ENCODE measurements around the gene CALHM3.
"Not testable (repeated sequence)": the region's sequence is repeated elsewhere in the genome, so short reads cannot be mapped to it uniquely, and the experiment has no call there.

CALHM3 gene

GRCh38 chr10:103493916-103494877 lies 15.2 kb upstream of the CALHM3 start:
- no peak for FAIRE-seq
- TF ChIP-seq POLR2A (IDR thresholded peaks at IDR 0.05; ENCODE audit: low read depth, low read length), result no peak
- DNase-seq (ENCODE audit: insufficient read length, low spot score), result no peak

GRCh38 chr10:103493362-103493915 lies 14.4 kb upstream of the CALHM3 start, which contains the start of gene NEURL1:
Gene NEURL1, plus strand, starts transcription at chr10:103493705. Its CDS starts 683 bp downstream, at chr10:103494388.
- TF ChIP-seq POLR2A (IDR thresholded peaks at IDR 0.05; ENCODE audit: low read depth, low read length), result no peak
- DNase-seq (ENCODE audit: insufficient read length, low spot score) (no peak), FAIRE-seq (no peak)

- DNase-seq (ENCODE audit: insufficient read length, low spot score) (no peak), FAIRE-seq (no peak)
- no peak for TF ChIP-seq POLR2A (IDR thresholded peaks at IDR 0.05; ENCODE audit: low read depth, low read length)
These were observed 13.7 kb upstream of the CALHM3 start for GRCh38 chr10:103492655-103493261.

- no peak for TF ChIP-seq POLR2A (IDR thresholded peaks at IDR 0.05; ENCODE audit: low read depth, low read length)
- FAIRE-seq (peak; percentile 20), DNase-seq (ENCODE audit: insufficient read length, low spot score) (peak; percentile 77)
These were observed 12.8 kb upstream of the CALHM3 start for GRCh38 chr10:103491729-103492364.

GRCh38 chr10:103490986-103491314 lies 11.9 kb upstream of the CALHM3 start:
- FAIRE-seq (no peak), DNase-seq (ENCODE audit: insufficient read length, low spot score) (no peak)
- no peak for TF ChIP-seq POLR2A (IDR thresholded peaks at IDR 0.05; ENCODE audit: low read depth, low read length)

- no peak for DNase-seq (ENCODE audit: insufficient read length, low spot score)
- FAIRE-seq, result no peak
These were observed 8.3 kb upstream of the CALHM3 start for GRCh38 chr10:103487410-103487708.

GRCh38 chr10:103486635-103487409 lies 7.8 kb upstream of the CALHM3 start:
- FAIRE-seq; DNase-seq (ENCODE audit: insufficient read length, low spot score): not testable (repeated sequence)

More at GRCh38 chr10:103487410-103487708, 8.3 kb upstream of the CALHM3 start:
- TF ChIP-seq POLR2A (IDR thresholded peaks at IDR 0.05; ENCODE audit: low read depth, low read length), result no peak

- FAIRE-seq (no peak), DNase-seq (ENCODE audit: insufficient read length, low spot score) (peak; percentile 52)
- no peak for TF ChIP-seq POLR2A (IDR thresholded peaks at IDR 0.05; ENCODE audit: low read depth, low read length)
These were observed 3.0 kb upstream of the CALHM3 start for GRCh38 chr10:103481974-103482531.

GRCh38 chr10:103480521-103480920 lies 1.5 kb upstream of the CALHM3 start:
- TF ChIP-seq POLR2A (IDR thresholded peaks at IDR 0.05; ENCODE audit: low read depth, low read length), result no peak
- FAIRE-seq (no peak), DNase-seq (ENCODE audit: insufficient read length, low spot score) (peak; percentile 58)

- DNase-seq (ENCODE audit: insufficient read length, low spot score) (no peak), FAIRE-seq (no peak)
- no peak for TF ChIP-seq POLR2A (IDR thresholded peaks at IDR 0.05; ENCODE audit: low read depth, low read length)
These were observed 369 bp downstream of the CALHM3 start for GRCh38 chr10:103478671-103479070.

GRCh38 chr10:103476046-103476768 lies 2.8 kb downstream of the CALHM3 start:
- TF ChIP-seq POLR2A (IDR thresholded peaks at IDR 0.05; ENCODE audit: low read depth, low read length), result no peak
- FAIRE-seq (no peak), DNase-seq (ENCODE audit: insufficient read length, low spot score) (peak; percentile 33)

- TF ChIP-seq POLR2A (IDR thresholded peaks at IDR 0.05; ENCODE audit: low read depth, low read length), result no peak
- FAIRE-seq (no peak), DNase-seq (ENCODE audit: insufficient read length, low spot score) (no peak)
These were observed 3.6 kb downstream of the CALHM3 start for GRCh38 chr10:103475437-103475836.

- DNase-seq (ENCODE audit: insufficient read length, low spot score) (no peak), FAIRE-seq (no peak)
- no peak for TF ChIP-seq POLR2A (IDR thresholded peaks at IDR 0.05; ENCODE audit: low read depth, low read length)
These were observed 5.0 kb downstream of the CALHM3 start for GRCh38 chr10:103474077-103474476.

Data from H54 (cell line).